ES-I3 (cell line): ENCODE data around the gene KCNV2.
"Not testable (repeated sequence)": the region's sequence is repeated elsewhere in the genome, so short reads cannot be mapped to it uniquely, and the experiment has no call there.

Experiments
- H3K36me3 ChIP-seq: 2 replicates; pipeline ENCODE4 v1.6.1; 2013; ENCODE audit warnings: mild to moderate bottlenecking, low read length, control low read depth, moderate library complexity; ENCODE audit not compliant: insufficient read depth
- H3K4me1 ChIP-seq: 2 replicates; pipeline ENCODE4 v1.6.1; 2013; ENCODE audit warnings: mild to moderate bottlenecking, control low read depth, low read length; ENCODE audit not compliant: insufficient read depth
- H3K9ac ChIP-seq: 2 replicates; pipeline ENCODE4 v1.6.1; 2013; ENCODE audit warnings: low read depth, mild to moderate bottlenecking, low read length, moderate library complexity
- H3K9me3 ChIP-seq: 2 replicates; pipeline ENCODE4 v1.6.1; 2013; ENCODE audit warnings: mild to moderate bottlenecking, low read length, moderate library complexity; ENCODE audit not compliant: control insufficient read depth, insufficient read depth

The KCNV2 gene

DNA sequence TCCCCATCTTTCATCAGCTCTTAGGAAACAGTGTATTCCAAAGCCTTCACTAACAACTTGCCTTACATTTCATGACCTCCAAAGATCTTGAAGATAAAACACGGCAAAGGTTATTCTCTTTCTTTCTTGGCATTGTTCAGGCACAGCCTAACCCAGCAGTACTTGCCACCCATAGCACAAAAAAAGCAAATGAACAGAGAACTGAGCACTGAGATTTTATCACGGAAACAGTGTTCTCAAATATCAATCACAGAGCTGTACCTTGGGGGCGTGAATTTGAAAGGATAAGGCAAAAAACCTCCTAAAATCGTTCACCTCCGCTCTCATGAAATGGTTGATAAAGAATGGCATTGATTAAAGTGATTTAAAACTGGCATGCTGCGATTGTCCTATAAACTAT is 16.9 kb upstream of the KCNV2 start:
- peaks cover 16% of the 10 kb centered on the region for H3K4me1 ChIP-seq
- no peaks in the 10 kb centered on the region for H3K36me3 ChIP-seq
- H3K9ac ChIP-seq = no peak overlapping the region
- no peaks in the 10 kb centered on the region for H3K9me3 ChIP-seq

DNA sequence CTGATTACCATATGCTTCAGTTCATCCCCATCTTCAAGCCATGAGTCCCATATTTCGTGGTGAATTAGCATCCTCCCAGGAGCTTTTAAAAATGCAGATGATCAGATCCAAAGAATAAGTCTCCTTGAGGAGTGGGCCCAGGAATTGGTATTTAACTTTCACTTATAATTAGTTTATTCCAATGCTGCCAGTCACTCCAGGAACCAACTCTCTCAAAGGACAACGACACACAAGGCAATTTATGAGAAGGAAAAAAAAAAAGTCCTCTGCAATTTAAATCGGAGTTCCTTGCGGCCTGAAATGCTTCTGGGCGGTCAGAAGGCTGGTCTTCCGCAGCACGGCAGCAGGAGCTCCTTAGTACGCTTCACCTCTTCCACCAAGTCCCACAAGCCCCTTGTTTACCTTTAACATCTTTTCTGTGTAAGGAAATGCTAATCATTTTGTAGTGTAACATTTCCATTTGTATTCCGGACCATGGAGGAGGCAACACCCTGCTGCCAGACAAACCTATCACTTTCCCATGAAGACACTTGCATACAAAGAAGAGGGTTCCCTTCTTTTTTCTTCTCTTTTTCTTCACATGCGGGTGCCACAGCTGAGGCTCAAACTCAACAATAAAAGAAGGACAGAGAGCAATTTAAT is 16.3 kb upstream of the KCNV2 start:
- no peaks in the 10 kb centered on the region for H3K9me3 ChIP-seq
- H3K36me3 ChIP-seq = no peaks in the 10 kb centered on the region
- H3K9ac ChIP-seq = no peak overlapping the region; the same call in 1 of the 2 replicates
- peaks cover 16% of the 10 kb centered on the region for H3K4me1 ChIP-seq

DNA sequence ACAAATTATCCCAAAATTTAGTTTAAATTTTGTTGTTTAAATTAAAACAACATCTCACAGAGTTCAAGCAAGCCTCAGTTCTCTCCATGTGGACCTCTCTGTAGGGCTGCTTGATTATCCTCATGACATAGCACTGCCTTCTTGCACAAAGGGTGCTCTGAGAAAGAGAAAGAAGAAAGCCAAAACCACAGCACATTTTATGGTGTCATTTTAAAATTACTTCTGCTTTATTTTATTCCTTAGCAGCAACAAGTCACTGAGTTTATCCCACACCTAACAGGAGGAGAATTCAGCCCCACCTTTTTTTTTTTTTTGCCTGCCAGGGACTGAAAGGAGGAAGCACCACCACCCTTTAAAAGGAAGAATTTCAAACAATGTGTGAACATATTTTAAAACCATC is 12.8 kb upstream of the KCNV2 start:
- H3K9me3 ChIP-seq = no peaks in the 10 kb centered on the region
- H3K9ac ChIP-seq = no peak overlapping the region
- H3K4me1 ChIP-seq = peaks cover 16% of the 10 kb centered on the region
- H3K36me3 ChIP-seq = no peaks in the 10 kb centered on the region

DNA sequence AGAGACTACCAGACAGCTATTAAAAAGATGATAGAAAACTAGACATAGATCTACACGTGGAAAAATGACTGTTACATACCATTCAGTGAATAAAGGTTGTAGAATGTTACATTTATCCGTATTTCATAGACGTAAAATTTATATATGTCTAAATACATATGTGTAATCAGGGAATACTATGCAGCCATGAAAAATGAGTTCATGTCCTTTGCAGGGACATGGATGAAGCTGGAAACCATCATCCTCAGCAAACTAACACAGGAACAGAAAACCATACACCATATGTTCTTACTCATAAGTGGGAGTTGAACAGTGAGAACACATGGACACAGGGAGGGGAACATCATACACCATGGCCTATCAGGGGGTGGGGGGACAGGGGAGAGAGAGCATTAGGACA is 10.1 kb upstream of the KCNV2 start:
- not testable (repeated sequence) for H3K9ac ChIP-seq, H3K9me3 ChIP-seq, H3K36me3 ChIP-seq
- peaks cover 10% of the 10 kb centered on the region for H3K4me1 ChIP-seq

DNA sequence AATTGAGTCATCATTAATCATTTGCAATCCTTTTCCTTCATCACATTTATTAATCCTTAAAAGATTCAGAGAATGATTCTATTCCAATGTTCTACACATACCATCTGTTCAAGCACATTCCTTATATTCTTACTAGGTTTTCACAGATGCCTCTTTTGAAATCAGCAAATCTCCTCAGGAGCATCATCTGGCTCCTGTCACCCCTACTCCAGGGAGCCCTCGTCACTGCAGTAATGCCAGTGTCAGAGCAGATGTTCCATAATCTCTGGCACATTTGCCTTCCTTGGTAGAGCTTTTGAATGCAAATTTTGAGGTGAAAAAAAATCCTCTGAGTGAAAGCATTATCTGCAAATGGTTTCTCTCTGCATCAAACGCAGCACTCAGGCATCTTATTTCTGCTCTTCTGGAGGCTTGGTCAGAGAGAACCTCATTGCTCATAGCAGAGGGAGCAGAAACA is 7.6 kb upstream of the KCNV2 start:
- Histone ChIP-seq H3K9ac (no peak overlapping the region), H3K36me3 (no peaks in the 10 kb centered on the region), H3K9me3 (no peaks in the 10 kb centered on the region), H3K4me1 (peaks cover 10% of the 10 kb centered on the region)

DNA sequence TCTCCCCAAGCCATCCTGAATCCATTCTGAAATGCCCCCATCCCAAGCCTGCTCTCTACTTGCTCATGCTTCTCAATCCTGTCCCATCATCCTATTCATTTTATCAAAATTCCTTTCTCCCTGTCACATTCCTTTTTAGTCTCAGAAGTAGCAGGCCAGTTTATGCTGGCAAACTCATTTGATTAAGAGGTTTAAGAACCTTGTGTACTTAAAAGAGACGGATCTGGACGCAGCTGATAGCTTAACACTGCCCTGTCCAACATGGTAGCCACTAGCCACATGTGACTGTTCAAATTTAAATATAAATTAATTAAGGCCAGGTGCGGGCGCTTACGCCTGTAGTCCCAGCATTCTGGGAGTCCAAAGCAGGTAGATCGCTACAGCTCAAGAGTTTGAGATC is 5.6 kb upstream of the KCNV2 start:
- no peaks in the 10 kb centered on the region for H3K36me3 ChIP-seq
- peaks cover 10% of the 10 kb centered on the region for H3K4me1 ChIP-seq
- H3K9ac ChIP-seq = no peak overlapping the region
- no peaks in the 10 kb centered on the region; the same call in 1 of the 2 replicates for H3K9me3 ChIP-seq

DNA sequence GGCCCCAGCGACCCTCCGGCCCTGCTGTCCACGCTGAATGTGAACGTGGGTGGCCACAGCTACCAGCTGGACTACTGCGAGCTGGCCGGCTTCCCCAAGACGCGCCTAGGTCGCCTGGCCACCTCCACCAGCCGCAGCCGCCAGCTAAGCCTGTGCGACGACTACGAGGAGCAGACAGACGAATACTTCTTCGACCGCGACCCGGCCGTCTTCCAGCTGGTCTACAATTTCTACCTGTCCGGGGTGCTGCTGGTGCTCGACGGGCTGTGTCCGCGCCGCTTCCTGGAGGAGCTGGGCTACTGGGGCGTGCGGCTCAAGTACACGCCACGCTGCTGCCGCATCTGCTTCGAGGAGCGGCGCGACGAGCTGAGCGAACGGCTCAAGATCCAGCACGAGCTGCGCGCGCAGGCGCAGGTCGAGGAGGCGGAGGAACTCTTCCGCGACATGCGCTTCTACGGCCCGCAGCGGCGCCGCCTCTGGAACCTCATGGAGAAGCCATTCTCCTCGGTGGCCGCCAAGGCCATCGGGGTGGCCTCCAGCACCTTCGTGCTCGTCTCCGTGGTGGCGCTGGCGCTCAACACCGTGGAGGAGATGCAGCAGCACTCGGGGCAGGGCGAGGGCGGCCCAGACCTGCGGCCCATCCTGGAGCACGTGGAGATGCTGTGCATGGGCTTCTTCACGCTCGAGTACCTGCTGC is 839 bp downstream of the KCNV2 start:
- no peaks in the 10 kb centered on the region for H3K36me3 ChIP-seq
- H3K9me3 ChIP-seq = no peaks in the 10 kb centered on the region; the same call in 1 of the 2 replicates
- H3K9ac ChIP-seq = no peak overlapping the region
- H3K4me1 ChIP-seq = no peaks in the 10 kb centered on the region

DNA sequence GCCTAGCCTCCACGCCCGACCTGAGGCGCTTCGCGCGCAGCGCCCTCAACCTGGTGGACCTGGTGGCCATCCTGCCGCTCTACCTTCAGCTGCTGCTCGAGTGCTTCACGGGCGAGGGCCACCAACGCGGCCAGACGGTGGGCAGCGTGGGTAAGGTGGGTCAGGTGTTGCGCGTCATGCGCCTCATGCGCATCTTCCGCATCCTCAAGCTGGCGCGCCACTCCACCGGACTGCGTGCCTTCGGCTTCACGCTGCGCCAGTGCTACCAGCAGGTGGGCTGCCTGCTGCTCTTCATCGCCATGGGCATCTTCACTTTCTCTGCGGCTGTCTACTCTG is 1.4 kb downstream of the KCNV2 start:
- 0 out of 2 replicates have a peak, but pooled peaks cover 2% of the 10 kb centered on the region for H3K4me1 ChIP-seq
- H3K9me3 ChIP-seq = no peaks in the 10 kb centered on the region; the same call in 1 of the 2 replicates
- no peaks in the 10 kb centered on the region for H3K36me3 ChIP-seq
- no peak overlapping the region for H3K9ac ChIP-seq

DNA sequence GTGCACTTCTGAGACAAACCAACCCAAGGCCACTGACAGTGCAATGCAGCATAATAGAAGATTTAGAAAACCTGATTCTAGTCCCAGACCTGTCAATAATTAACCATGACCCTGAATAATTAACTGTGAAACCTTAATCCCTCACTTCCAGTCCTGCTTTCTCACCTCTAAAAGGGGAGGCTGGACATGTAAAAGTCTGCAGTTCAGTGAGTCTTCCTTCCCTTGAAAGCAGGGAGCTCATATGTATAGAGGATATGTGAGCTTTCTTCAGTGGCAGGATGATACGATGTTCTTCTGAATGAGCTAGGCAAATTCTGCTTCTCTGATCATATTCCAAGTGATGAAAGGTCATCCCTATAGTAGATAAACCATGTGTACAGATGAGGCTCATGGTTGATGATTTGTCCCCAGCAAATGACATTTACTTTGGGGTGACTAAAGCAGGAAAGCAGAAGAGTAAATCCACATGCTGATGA is 2.9 kb downstream of the KCNV2 start:
- Histone ChIP-seq H3K9ac (no peak overlapping the region), H3K36me3 (no peaks in the 10 kb centered on the region), H3K9me3 (no peaks in the 10 kb centered on the region; the same call in 1 of the 2 replicates), H3K4me1 (0 out of 2 replicates have a peak, but pooled peaks cover 2% of the 10 kb centered on the region)

DNA sequence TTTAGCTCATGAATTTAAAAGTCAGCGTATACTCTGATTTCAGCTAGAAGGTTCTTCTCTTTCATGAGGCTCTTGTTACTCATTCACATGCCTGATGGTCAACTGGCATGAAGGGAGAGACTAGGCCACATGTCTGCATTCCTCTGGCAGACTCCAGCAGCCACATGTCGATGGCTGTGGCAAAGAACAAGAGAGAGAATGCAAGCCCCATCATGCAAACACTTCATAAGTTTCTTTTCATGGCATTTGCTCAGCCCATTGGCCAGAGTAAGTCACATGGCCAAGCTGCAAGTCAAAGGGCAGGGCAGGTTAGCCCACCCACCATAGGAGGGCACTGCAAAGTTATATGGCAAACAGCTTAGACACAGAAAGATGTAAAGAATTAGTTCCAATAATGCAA is 5.4 kb downstream of the KCNV2 start:
- H3K9me3 ChIP-seq = no peaks in the 10 kb centered on the region
- H3K36me3 ChIP-seq = no peaks in the 10 kb centered on the region
- H3K9ac ChIP-seq = no peak overlapping the region
- peaks cover 6% of the 10 kb centered on the region; the same call in 1 of the 2 replicates for H3K4me1 ChIP-seq

DNA sequence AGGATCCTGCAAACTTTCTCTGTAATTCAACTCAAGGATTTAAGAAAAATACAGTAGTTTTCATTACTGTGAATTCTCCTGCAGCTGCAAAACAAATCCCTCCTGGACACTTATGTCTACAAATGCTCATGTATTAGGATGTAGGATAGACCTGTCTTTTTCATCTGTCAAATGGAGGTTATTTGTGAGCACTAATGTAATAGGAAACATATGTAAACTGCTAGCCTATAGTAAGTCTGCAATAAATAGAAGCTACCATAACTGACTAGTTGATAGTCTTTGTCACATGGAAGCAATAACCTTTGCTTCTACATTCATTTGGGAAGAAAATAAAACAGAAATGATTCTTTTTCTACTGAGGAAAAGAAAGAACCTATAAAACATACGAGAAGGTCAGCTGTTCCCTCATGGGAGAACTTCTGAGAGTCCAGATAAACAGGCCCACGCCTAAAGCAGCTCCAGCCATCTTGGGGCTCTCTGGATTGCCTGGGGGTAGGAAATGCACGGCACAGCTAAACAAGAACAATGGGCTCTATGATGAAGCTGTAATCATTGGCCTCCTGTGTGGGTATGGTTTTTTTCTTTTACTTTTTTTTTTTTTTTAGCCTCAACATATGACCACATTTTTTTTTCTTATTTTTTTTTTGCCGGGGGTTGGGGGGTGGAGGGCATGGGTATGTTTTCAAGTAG is 6.2 kb downstream of the KCNV2 start:
- H3K9me3 ChIP-seq = no peaks in the 10 kb centered on the region
- peaks cover 6% of the 10 kb centered on the region; the same call in 1 of the 2 replicates for H3K4me1 ChIP-seq
- H3K36me3 ChIP-seq = no peaks in the 10 kb centered on the region
- H3K9ac ChIP-seq = no peak overlapping the region

DNA sequence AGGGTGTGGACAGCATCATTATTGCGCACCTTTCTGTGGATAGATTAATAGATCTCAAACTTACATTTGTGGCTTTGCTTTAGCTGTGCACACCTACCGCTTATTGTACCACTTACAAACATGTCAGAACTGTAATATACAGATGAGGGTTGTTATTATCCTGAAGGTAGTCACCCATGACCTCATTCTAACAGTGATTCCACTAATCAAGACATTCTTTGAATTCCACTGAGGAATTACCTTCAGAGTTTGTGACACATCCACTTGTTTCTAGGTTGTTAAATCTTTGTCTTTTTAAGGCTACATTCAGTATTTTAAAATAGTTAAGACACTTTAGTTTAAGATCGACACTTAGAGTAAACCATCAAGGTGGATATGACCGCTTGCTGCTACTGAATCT is 7.8 kb downstream of the KCNV2 start:
- Histone ChIP-seq H3K4me1 (peaks cover 6% of the 10 kb centered on the region; the same call in 1 of the 2 replicates), H3K9me3 (no peaks in the 10 kb centered on the region), H3K36me3 (no peaks in the 10 kb centered on the region), H3K9ac (no peak overlapping the region)

DNA sequence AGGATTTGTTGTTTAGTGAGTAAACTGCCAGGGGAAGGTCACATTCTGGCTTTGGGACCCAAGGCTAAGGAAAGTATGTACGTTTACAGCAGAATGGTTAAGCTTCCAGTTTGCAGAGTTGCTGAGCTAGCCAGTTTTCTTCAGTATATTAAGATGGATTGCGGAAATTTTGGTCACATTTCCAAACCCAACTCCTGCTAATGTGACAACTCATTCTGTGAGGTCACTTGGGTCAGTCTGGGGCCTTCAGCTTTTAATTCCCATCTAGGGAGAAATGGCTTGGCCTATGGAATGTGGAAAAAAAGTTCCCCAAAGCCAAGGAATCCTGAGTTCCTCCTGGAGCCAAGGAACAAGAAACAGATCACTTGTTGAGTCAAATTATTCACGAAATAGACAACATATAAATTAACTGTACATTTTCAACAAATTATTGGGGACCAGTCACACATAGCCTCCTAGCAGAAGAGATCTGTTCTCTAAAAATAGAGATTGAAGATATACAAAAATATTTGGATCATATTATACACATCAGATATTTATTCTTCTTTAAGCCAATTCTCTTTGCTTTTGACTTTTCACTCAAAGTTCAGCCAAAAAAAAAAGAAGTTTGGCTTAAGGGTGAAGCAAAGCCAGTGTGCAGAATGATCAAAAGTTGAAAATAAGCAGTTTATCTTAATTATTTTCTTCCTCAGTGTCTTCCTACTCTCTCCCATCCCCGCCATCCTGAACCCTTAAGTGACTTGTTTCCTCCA is 8.8 kb downstream of the KCNV2 start:
- Histone ChIP-seq H3K9ac (no peak overlapping the region), H3K36me3 (no peaks in the 10 kb centered on the region), H3K9me3 (no peaks in the 10 kb centered on the region), H3K4me1 (peaks cover 6% of the 10 kb centered on the region; the same call in 1 of the 2 replicates)

DNA sequence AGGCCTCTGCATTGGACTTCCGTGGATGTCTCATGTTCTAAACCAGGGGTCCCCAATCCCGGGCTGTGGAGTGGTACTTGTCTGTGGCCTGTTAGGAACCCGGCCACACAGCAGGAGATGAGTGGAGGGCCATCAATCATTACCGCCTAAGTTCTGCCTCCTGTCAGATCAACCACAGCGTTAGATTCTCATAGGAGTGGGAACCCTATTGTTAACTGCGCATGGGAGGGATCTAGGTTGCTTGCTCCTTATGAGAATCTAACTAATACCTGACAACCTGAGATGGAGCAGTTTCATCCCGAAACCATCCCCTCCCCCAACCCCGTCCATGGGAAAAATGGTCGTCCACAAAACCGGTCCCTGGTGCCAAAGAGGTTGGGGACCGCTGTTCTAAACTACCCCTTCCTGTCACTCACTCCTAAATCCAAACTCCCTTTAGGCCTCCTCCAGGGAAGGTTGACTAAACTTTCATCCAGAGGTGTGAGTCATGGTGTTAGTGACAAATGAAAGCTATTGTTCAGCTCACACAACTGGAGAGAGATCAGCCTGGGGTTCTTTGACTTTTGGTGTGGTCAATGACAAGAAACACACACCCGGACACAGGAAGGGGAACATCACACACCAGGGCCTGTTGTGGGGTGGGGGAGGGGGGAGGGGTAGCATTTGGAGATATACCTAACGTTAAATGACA is 9.5 kb downstream of the KCNV2 start:
- Histone ChIP-seq H3K9me3 (no peaks in the 10 kb centered on the region), H3K36me3 (no peaks in the 10 kb centered on the region), H3K4me1 (peaks cover 6% of the 10 kb centered on the region; the same call in 1 of the 2 replicates), H3K9ac (no peak overlapping the region)
